T-helper 2 cell (primary cell): ENCODE results near the gene ZBTB7C.
A peak's percentile ranks its signal among the peaks of the same experiment; 100 is the strongest.

Source experiments
- DNase-seq, 5 experiments: peaks; one replicate each; pipeline versions ENCODE4 v3.0.0 to v3.0.0-alpha.2; 2012 to 2022

Gene ZBTB7C

GRCh38 chr18:48161191-48161910 lies 247.8 kb downstream of the ZBTB7C start:
- peak; percentile 30 to 49 (median 37) for DNase-seq

GRCh38 chr18:48160622-48161021 lies 248.6 kb downstream of the ZBTB7C start:
- DNase-seq, result no peak

- DNase-seq, result no peak
These were observed 249.4 kb downstream of the ZBTB7C start for GRCh38 chr18:48159816-48160215.

- DNase-seq, result no peak
These were observed 250.5 kb downstream of the ZBTB7C start for GRCh38 chr18:48158721-48159120.

GRCh38 chr18:48157956-48158355 lies 251.2 kb downstream of the ZBTB7C start:
- DNase-seq, result no peak

- DNase-seq, result no peak
These were observed 253.3 kb downstream of the ZBTB7C start for GRCh38 chr18:48155856-48156255.

GRCh38 chr18:48154828-48155227 lies 254.4 kb downstream of the ZBTB7C start:
- no peak for DNase-seq

GRCh38 chr18:48153613-48154481 lies 255.3 kb downstream of the ZBTB7C start:
- no peak for DNase-seq

GRCh38 chr18:48152549-48152948 lies 256.6 kb downstream of the ZBTB7C start:
- no peak for DNase-seq

GRCh38 chr18:48151421-48152065 lies 257.6 kb downstream of the ZBTB7C start:
- DNase-seq, result no peak

- DNase-seq, result no peak
These were observed 260.0 kb downstream of the ZBTB7C start for GRCh38 chr18:48149020-48149685.

- no peak for DNase-seq
These were observed 266.2 kb downstream of the ZBTB7C start for GRCh38 chr18:48142994-48143393.

GRCh38 chr18:48142353-48142752 lies 266.8 kb downstream of the ZBTB7C start:
- no peak for DNase-seq

- no peak for DNase-seq
These were observed 268.5 kb downstream of the ZBTB7C start for GRCh38 chr18:48140731-48141130.

- peak in 1 of 5 experiments; percentile 38 for DNase-seq
These were observed 269.5 kb downstream of the ZBTB7C start for GRCh38 chr18:48139431-48140347.

- DNase-seq, result no peak
These were observed 270.3 kb downstream of the ZBTB7C start for GRCh38 chr18:48138660-48139430.

GRCh38 chr18:48138210-48138609 lies 271.0 kb downstream of the ZBTB7C start:
- no peak for DNase-seq

- DNase-seq, result no peak
These were observed 271.7 kb downstream of the ZBTB7C start for GRCh38 chr18:48137374-48138081.

- no peak for DNase-seq
These were observed 272.3 kb downstream of the ZBTB7C start for GRCh38 chr18:48136827-48137373.
